Trophoblast cell (in vitro differentiated cells and primary cell): ENCODE data around the gene GPR21.
A peak's percentile ranks its signal among the peaks of the same experiment; 100 is the strongest.

Experiments
- DNase-seq, 2 donors: peaks; one replicate each; pipeline ENCODE4 v3.0.0-alpha.2; 2016
- H2AFZ ChIP-seq: 2 replicates; pipeline ENCODE4 v1.6.1; 2013; ENCODE audit warnings: low read length, moderate library complexity, mild to moderate bottlenecking; ENCODE audit not compliant: insufficient read depth, poor library complexity
- H2AK5ac ChIP-seq: 2 replicates; pipeline ENCODE4 v1.6.1; 2013; ENCODE audit warnings: mild to moderate bottlenecking, low read length
- H2BK120ac ChIP-seq: 2 replicates; pipeline ENCODE4 v1.6.1; 2013; ENCODE audit warnings: low read length, mild to moderate bottlenecking, moderate library complexity; ENCODE audit not compliant: insufficient read depth, poor library complexity
- H2BK12ac ChIP-seq: 2 replicates; pipeline ENCODE4 v1.6.1; 2013; ENCODE audit warnings: mild to moderate bottlenecking, low read length, moderate library complexity
- H2BK5ac ChIP-seq: 2 replicates; pipeline ENCODE4 v1.6.1; 2013; ENCODE audit warnings: low read length, low read depth, moderate library complexity, mild to moderate bottlenecking; ENCODE audit not compliant: poor library complexity
- H3K14ac ChIP-seq: 2 replicates; pipeline ENCODE4 v1.6.1; 2013; ENCODE audit warnings: mild to moderate bottlenecking, low read length
- H3K18ac ChIP-seq: 2 replicates; pipeline ENCODE4 v1.6.1; 2013; ENCODE audit warnings: mild to moderate bottlenecking, low read length
- H3K23ac ChIP-seq: 2 replicates; pipeline ENCODE4 v1.6.1; 2013; ENCODE audit warnings: low read length
- H3K27ac ChIP-seq: 2 replicates; pipeline ENCODE4 v1.5.1; 2013; ENCODE audit warnings: low read depth, mild to moderate bottlenecking, inconsistent platforms, low read length, moderate library complexity
- H3K27me3 ChIP-seq: 2 replicates; pipeline ENCODE4 v1.6.1; 2013; ENCODE audit warnings: inconsistent platforms, mild to moderate bottlenecking, low read length, moderate library complexity; ENCODE audit not compliant: insufficient read depth
- H3K36me3 ChIP-seq, 2 experiments: 1 replicate in 1 of 2; 2 replicates in 1 of 2; pipeline ENCODE4 v1.6.1; 2013; ENCODE audit warnings: low read length in 2 of 2, mild to moderate bottlenecking in 2 of 2, moderate library complexity in 1 of 2; ENCODE audit not compliant: insufficient read depth in 2 of 2, control insufficient read depth in 1 of 2
- H3K4ac ChIP-seq: 2 replicates; pipeline ENCODE4 v1.6.1; 2013; ENCODE audit warnings: low read depth, mild to moderate bottlenecking, low read length, moderate library complexity
- H3K4me1 ChIP-seq, 2 experiments: 1 replicate in 1 of 2; 2 replicates in 1 of 2; pipeline ENCODE4 v1.6.1; 2013; ENCODE audit warnings: low read length in 2 of 2, mild to moderate bottlenecking in 2 of 2, moderate library complexity in 1 of 2; ENCODE audit not compliant: insufficient read depth in 2 of 2, control insufficient read depth in 1 of 2
- H3K4me2 ChIP-seq: 2 replicates; pipeline ENCODE4 v1.6.1; 2013; ENCODE audit warnings: inconsistent platforms, mild to moderate bottlenecking, low read length, moderate library complexity
- H3K4me3 ChIP-seq: 2 replicates; pipeline ENCODE4 v1.5.1; 2013; ENCODE audit warnings: mild to moderate bottlenecking, low read depth, low read length, inconsistent platforms
- H3K79me1 ChIP-seq: one replicate; pipeline ENCODE4 v1.6.1; 2013; ENCODE audit warnings: low read length
- H3K79me2 ChIP-seq: 2 replicates; pipeline ENCODE4 v1.6.1; 2013; ENCODE audit warnings: low read length, mild to moderate bottlenecking; ENCODE audit not compliant: control insufficient read depth, insufficient read depth, poor library complexity
- H3K9ac ChIP-seq: 2 replicates; pipeline ENCODE4 v1.6.1; 2013; ENCODE audit warnings: mild to moderate bottlenecking, low read length
- H3K9me3 ChIP-seq: 2 replicates; pipeline ENCODE4 v1.6.1; 2013; ENCODE audit warnings: low read depth, mild to moderate bottlenecking, control low read depth, inconsistent platforms, low read length; ENCODE audit not compliant: insufficient read depth
- H4K12ac ChIP-seq: 2 replicates; pipeline ENCODE4 v1.6.1; 2013; ENCODE audit warnings: low read depth, mild to moderate bottlenecking, low read length, moderate library complexity
- H4K8ac ChIP-seq: 2 replicates; pipeline ENCODE4 v1.6.1; 2013; ENCODE audit warnings: low read depth, mild to moderate bottlenecking, low read length, moderate library complexity
- H4K91ac ChIP-seq: one replicate; pipeline ENCODE4 v1.6.1; 2013; ENCODE audit warnings: low read depth, mild to moderate bottlenecking, low read length, moderate library complexity
- WGBS: extraction: QIAGEN DNeasy Blood & Tissue Kit; methylation state at CpG from one replicate; pipeline ENCODE4 v1.1.7; 2013; ENCODE audit warnings: missing lambda C conversion rate; ENCODE audit not compliant: insufficient read length, insufficient coverage; ENCODE audit errors: extremely low coverage; 5-methylcytosine and 5-hydroxymethylcytosine counted together

The GPR21 gene

DNA sequence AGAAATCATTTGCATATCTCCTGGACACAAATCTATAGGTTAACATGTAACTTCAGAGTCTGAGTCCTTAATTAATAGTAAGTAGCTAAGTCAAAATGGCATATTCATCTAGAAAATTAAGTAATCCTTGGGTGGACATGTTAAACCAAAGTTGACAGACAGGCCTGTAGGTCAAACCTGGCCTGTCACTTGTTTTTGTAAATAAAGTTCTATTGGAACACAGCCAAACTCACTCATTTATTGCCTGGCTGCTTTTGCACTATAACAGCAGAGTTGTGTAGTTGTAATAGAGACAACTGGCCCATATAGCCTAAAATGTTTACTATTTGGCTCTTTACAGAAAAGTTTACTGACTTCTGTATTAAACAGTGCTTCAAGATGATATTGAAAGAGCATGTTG lies 24.6 kb upstream of the GPR21 start:
- Histone ChIP-seq H3K4me1 (no peaks in the 10 kb centered on the region), H3K79me1 (no peaks in the 10 kb centered on the region), H3K36me3 (peaks cover 3 to 11% of the 10 kb centered on the region in 2 experiments), H3K27me3 (no peaks in the 10 kb centered on the region), H3K79me2 (no peaks in the 10 kb centered on the region), H2AK5ac (no peak overlapping the region), H3K18ac (no peak overlapping the region), H4K12ac (no peak overlapping the region), H3K4me3 (no peak overlapping the region), H3K27ac (no peak overlapping the region), H2BK5ac (no peak overlapping the region), H3K9ac (no peak overlapping the region), H2BK12ac (no peak overlapping the region), H2BK120ac (no peak overlapping the region), H3K14ac (no peak overlapping the region), H3K9me3 (no peaks in the 10 kb centered on the region), H3K4ac (no peak overlapping the region), H2AFZ (no peak overlapping the region), H4K8ac (no peak overlapping the region), H4K91ac (no peak overlapping the region), H3K23ac (no peak overlapping the region), H3K4me2 (no peak overlapping the region)
- DNase-seq: no peak

DNA sequence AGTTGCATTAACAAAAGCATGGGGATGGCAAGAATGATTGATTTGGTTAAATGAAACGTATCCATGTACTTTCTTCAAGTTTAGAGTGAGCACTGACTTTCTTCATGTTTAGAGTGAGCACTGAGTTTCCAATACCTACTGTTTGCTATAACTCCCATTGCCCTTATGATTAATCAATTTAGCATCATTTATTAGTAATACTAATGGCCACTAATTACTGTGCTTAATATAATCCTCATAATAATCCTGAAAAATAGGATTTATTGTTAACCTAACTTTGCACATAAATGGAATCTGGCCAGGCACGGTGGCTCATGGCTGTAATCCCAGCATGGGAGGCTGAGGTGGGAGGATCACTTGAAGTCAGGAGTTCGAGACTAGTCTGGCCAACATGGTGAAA lies 22.1 kb upstream of the GPR21 start:
- no CpG with 5 or more reads among the region's 3 CpGs for WGBS
- Histone ChIP-seq H3K9ac (no peak overlapping the region), H2BK120ac (no peak overlapping the region), H2BK12ac (no peak overlapping the region), H4K8ac (no peak overlapping the region), H3K27ac (no peak overlapping the region), H3K4ac (no peak overlapping the region), H3K36me3 (peaks cover 10 to 12% of the 10 kb centered on the region in 2 experiments), H2AK5ac (no peak overlapping the region), H3K18ac (no peak overlapping the region), H3K23ac (no peak overlapping the region), H3K27me3 (no peaks in the 10 kb centered on the region), H3K79me1 (no peaks in the 10 kb centered on the region), H3K4me2 (no peak overlapping the region), H3K4me3 (no peak overlapping the region), H2AFZ (no peak overlapping the region), H3K9me3 (no peaks in the 10 kb centered on the region), H3K14ac (no peak overlapping the region), H2BK5ac (no peak overlapping the region), H3K79me2 (no peaks in the 10 kb centered on the region), H4K91ac (no peak overlapping the region), H4K12ac (no peak overlapping the region), H3K4me1 (no peaks in the 10 kb centered on the region)
- no peak for DNase-seq

DNA sequence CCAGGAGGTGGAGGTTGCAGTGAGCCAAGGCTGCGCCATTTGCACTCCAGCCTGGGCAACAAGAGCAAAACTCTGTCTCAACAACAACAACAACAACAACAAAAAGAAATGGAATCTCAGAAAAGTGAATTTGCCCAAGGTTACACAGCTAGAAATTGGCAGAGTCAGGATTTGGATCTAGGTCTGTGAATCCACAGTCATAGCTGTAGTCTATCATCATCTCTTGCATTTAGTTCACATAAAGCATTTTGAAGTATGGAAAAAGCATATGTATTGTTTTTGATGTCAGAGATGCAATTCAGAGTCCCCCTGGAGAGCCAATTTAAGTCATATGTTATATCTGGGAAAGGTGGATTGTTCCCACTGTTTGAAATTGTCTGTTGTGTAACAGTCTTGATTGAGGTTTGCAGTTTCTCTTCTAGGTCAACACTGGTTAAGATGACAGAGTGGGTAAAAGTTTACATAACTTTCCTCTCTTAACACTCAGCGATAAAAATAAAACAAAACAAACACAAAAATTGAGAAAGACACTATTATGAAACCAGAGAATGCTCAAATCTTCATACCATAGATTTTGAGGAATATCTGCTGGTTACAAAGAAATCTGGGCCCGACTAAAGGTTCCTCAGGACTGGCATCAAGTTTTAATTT lies 21.5 kb upstream of the GPR21 start:
- peak in 1 of 2 donors; percentile 76 for DNase-seq
- H4K91ac ChIP-seq: no peak overlapping the region
- no peak overlapping the region for H3K9ac ChIP-seq
- no peak overlapping the region for H3K4me3 ChIP-seq
- no peak overlapping the region for H4K8ac ChIP-seq
- no peak overlapping the region for H2BK5ac ChIP-seq
- no CpG with 5 or more reads among the region's 3 CpGs for WGBS
- no peak overlapping the region for H3K23ac ChIP-seq
- H3K4me1 ChIP-seq: no peaks in the 10 kb centered on the region
- no peak overlapping the region for H2BK120ac ChIP-seq
- H3K14ac ChIP-seq: no peak overlapping the region
- H3K18ac ChIP-seq: no peak overlapping the region
- H3K79me2 ChIP-seq: no peaks in the 10 kb centered on the region
- H2BK12ac ChIP-seq: no peak overlapping the region
- H2AK5ac ChIP-seq: no peak overlapping the region
- H3K4ac ChIP-seq: no peak overlapping the region
- H3K27me3 ChIP-seq: no peaks in the 10 kb centered on the region
- H3K4me2 ChIP-seq: no peak overlapping the region
- H3K27ac ChIP-seq: no peak overlapping the region
- peaks cover 10 to 12% of the 10 kb centered on the region in 2 experiments for H3K36me3 ChIP-seq
- no peak overlapping the region for H2AFZ ChIP-seq
- H3K79me1 ChIP-seq: no peaks in the 10 kb centered on the region
- no peaks in the 10 kb centered on the region for H3K9me3 ChIP-seq
- H4K12ac ChIP-seq: no peak overlapping the region

DNA sequence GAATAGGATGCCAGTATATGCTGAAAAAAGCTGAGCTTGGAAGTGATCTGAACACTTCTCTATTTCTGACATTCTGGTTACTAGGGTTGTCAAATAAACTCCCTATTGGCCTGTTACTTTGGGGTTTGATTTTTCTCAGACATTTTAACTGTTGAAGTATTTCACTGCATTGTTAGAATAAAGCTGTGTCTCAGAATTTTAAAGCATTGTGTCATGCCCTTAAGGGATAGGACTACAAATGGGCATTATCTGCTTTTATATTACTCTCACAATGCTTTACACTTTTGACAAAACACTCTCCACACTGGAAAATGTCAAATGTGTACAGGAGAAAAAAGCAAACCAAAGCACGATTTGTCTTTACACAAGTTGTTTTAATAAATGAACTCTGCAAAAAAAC lies 16.8 kb upstream of the GPR21 start:
- H4K12ac ChIP-seq: no peak overlapping the region
- no peak overlapping the region for H2AK5ac ChIP-seq
- peaks cover 12 to 17% of the 10 kb centered on the region in 2 experiments for H3K36me3 ChIP-seq
- H2AFZ ChIP-seq: no peak overlapping the region
- H3K79me1 ChIP-seq: no peaks in the 10 kb centered on the region
- no peak overlapping the region for H3K27ac ChIP-seq
- no peaks in the 10 kb centered on the region for H3K79me2 ChIP-seq
- no peaks in the 10 kb centered on the region for H3K27me3 ChIP-seq
- no peak overlapping the region for H2BK5ac ChIP-seq
- H4K91ac ChIP-seq: no peak overlapping the region
- no peak overlapping the region for H3K4me3 ChIP-seq
- no peak overlapping the region for H3K14ac ChIP-seq
- DNase-seq: peak in 1 of 2 donors; percentile 4
- no peaks in the 10 kb centered on the region for H3K9me3 ChIP-seq
- no peak overlapping the region for H3K4me2 ChIP-seq
- no peaks in the 10 kb centered on the region for H3K4me1 ChIP-seq
- H2BK12ac ChIP-seq: no peak overlapping the region
- no peak overlapping the region for H4K8ac ChIP-seq
- no CpG with 5 or more reads among the region's 1 CpG for WGBS
- no peak overlapping the region for H3K23ac ChIP-seq
- no peak overlapping the region for H2BK120ac ChIP-seq
- H3K9ac ChIP-seq: no peak overlapping the region
- H3K18ac ChIP-seq: no peak overlapping the region
- no peak overlapping the region for H3K4ac ChIP-seq
